PC-3 (cell line): ENCODE results near the gene WNT5B.

Experiments used
- CTCF ChIP-seq: fragments of 300-600 bp; sonication (generic); conservative IDR thresholded peaks from 2 replicates; pipeline ENCODE4 v1.5.1; 2017; ENCODE audit warnings: antibody characterized with exemption, low read depth, mild to moderate bottlenecking, low read length
- EZH2 ChIP-seq: fragments of 300-600 bp; sonication (generic); IDR thresholded peaks from one replicate; pipeline ENCODE4 v1.6.1; 2017; ENCODE audit warnings: antibody characterized with exemption, mild to moderate bottlenecking, low read length; ENCODE audit not compliant: unreplicated experiment

GRCh38 chr12:1608713-1609119 lies 20.3 kb upstream of the WNT5B start:
- TF ChIP-seq CTCF, result no peak
- TF ChIP-seq EZH2, result no peak
